Adrenal gland (tissue), 12 donors: ENCODE data around the gene FOXQ1. TPM values are rescaled to one million over a fixed set of nuclear protein-coding genes. Genes with fewer than 3 reads are reported as not detected.

ENCODE experiments used
- DNase-seq, 7 donors: peaks; one replicate each; pipeline ENCODE4 v3.0.0-alpha.2; 2019 to 2020
- H3K27ac ChIP-seq, 5 donors: fragments of 200-600 bp; sonication (generic) in 4 of 5; 1 replicate in 3 of 5; 2 replicates in 2 of 5; pipeline versions ENCODE4 v1.5.1 to v1.8.0; 2016 to 2020; ENCODE audit warnings: mild to moderate bottlenecking in 1 of 5
- H3K27me3 ChIP-seq: fragments of 200-600 bp; 2 replicates; pipeline ENCODE4 v1.8.0; 2021
- H3K36me3 ChIP-seq, 2 donors: fragments of 200-600 bp; replicated peaks in 1 of 2; 1 replicate in 1 of 2; 2 replicates in 1 of 2; pipeline versions ENCODE4 v1.5.1 to v1.8.0; 2018 to 2022
- H3K4me1 ChIP-seq, 2 donors: fragments of 200-600 bp; replicated peaks in 1 of 2; 1 replicate in 1 of 2; 2 replicates in 1 of 2; pipeline versions ENCODE4 v1.5.1 to v1.8.0; 2018 to 2021
- H3K4me3 ChIP-seq, 4 donors: fragments of 200-600 bp; sonication (generic) in 3 of 4; one replicate each; pipeline ENCODE4 v1.5.1; 2016 to 2018
- H3K9me3 ChIP-seq, 3 donors: fragments of 200-600 bp; sonication (generic) in 1 of 3; replicated peaks in 1 of 3; 1 replicate in 2 of 3; 2 replicates in 1 of 3; pipeline versions ENCODE4 v1.5.1 to v1.8.0; 2016 to 2021
- CTCF ChIP-seq, 6 experiments: fragments of 450-650 bp in 4 of 6; fragments of 200-600 bp in 2 of 6; sonication (generic) in 1 of 6; IDR thresholded peaks; 1 replicate in 5 of 6; 2 replicates in 1 of 6; pipeline versions ENCODE4 v1.5.1 to v1.8.0; 2016 to 2021; ENCODE audit warnings: antibody characterized with exemption in 6 of 6, mild to moderate bottlenecking in 2 of 6, moderate library complexity in 1 of 6
- POLR2A ChIP-seq, 2 donors: fragments of 450-650 bp; IDR thresholded peaks; one replicate each; pipeline ENCODE4 v1.6.1; 2017; ENCODE audit warnings: antibody characterized with exemption in 2 of 2, mild to moderate bottlenecking in 2 of 2, moderate library complexity in 1 of 2
- WGBS, 4 donors: extraction: QIAGEN DNeasy Blood & Tissue Kit in 2 of 4; methylation state at CpG; one replicate each; pipeline versions ENCODE4 v1.1.5 to v1.1.7; 2013 to 2017; 5-methylcytosine and 5-hydroxymethylcytosine counted together
- intact Hi-C, 2 donors: fragments of 100-400 bp; cut with DNase I; formaldehyde crosslinking; loops; one replicate each; pipeline versions ENCODE4 v1.14.1 to v1.15.0; 2022 to 2023
- polyA plus RNA-seq, 3 donors: library from polyadenylated mRNA; stranded (reverse); fragments of 200-250 nt in 2 of 3; fragments of 350-450 nt in 1 of 3; fragmentation: Illumina TruSeq in 1 of 3; extraction: RNeasy Lipid Tissue Mini Kit (QIAGEN cat#74804) in 1 of 3; gene quantifications; one replicate each; pipeline ENCODE4 v1.2.3, GENCODE V29; 2013 to 2014
- total RNA-seq, 9 donors: library from RNA; depleted of rRNA in 4 of 9; stranded (reverse); fragments of >200 nt in 4 of 9; fragments of 120-200 nt in 1 of 9; fragmentation: NEBNext Ultra II Directional in 1 of 9; extraction: Animal tissue kit (Norgen Biotek cat#: 25700) in 1 of 9; gene quantifications; one replicate each; pipeline versions ENCODE4 v1.1.0 to v1.2.4, GENCODE V29; 2013 to 2023
- donor health status: healthy with polysubstance abuse.
- donor health status: Bipolar disorder and iron deficiency.
- donor health status: DM: yes; HTN: yes; CAD: no.
- donor health status: DM: no; HTN: no; CAD: no.
- donor health status: DM: no; HTN: no; CAD: no.
- donor health status: DM: yes; HTN: yes; CAD: no.

The FOXQ1 gene
- total and polyA plus RNA-seq, 12 donors, result 0.05 to 0.24 (median 0.11) TPM; not detected in 9

- H3K9me3 ChIP-seq, result no peaks in the 10 kb centered on the region
- intact Hi-C loops, result no loop called here
- no peak for DNase-seq
- 27 to 46% (median 32%) methylated on average over 2 of the region's 2 CpGs for WGBS, 4 donors
- no peak overlapping the region for H3K4me3 ChIP-seq
- TF ChIP-seq POLR2A (IDR thresholded peaks at IDR 0.05) (no peak), CTCF (IDR thresholded peaks at IDR 0.05) (no peak)
- H3K4me1 ChIP-seq, result peaks cover 5 to 8% of the 10 kb centered on the region in 2 donors
- no peak overlapping the region for H3K27ac ChIP-seq
- H3K36me3 ChIP-seq, result no peaks in the 10 kb centered on the region
- peaks cover 64% of the 10 kb centered on the region for H3K27me3 ChIP-seq
Observed at GRCh38 chr6:1314617-1315016, 2.7 kb downstream of the FOXQ1 start.

- Histone ChIP-seq H3K27ac (no peak overlapping the region), H3K4me1 (peaks cover 5 to 8% of the 10 kb centered on the region in 2 donors), H3K9me3 (no peaks in the 10 kb centered on the region), H3K36me3 (no peaks in the 10 kb centered on the region), H3K27me3 (peaks cover 58% of the 10 kb centered on the region), H3K4me3 (no peak overlapping the region)
- TF ChIP-seq CTCF (IDR thresholded peaks at IDR 0.05) (no peak), POLR2A (IDR thresholded peaks at IDR 0.05) (no peak)
- DNase-seq, result no peak
- WGBS, 4 donors, result 60 to 67% (median 62%) methylated on average over 1 of the region's 1 CpG
- intact Hi-C loops, result no loop called here
Observed at GRCh38 chr6:1315201-1315559, 3.3 kb downstream of the FOXQ1 start.

- H3K27ac ChIP-seq, result no peak overlapping the region
Observed at GRCh38 chr6:1315560-1316386, 3.9 kb downstream of the FOXQ1 start.

More at GRCh38 chr6:1315560-1316386, 3.9 kb downstream of the FOXQ1 start:
- H3K4me1 ChIP-seq, result peaks cover 5 to 8% of the 10 kb centered on the region in 2 donors
- intact Hi-C loops, result no loop called here
- DNase-seq, result no peak
- WGBS, 4 donors, result 26 to 33% (median 29%) methylated on average over 11 of the region's 11 CpGs
- peak overlapping the region in 2 of 4 donors; percentile 13 to 64 for H3K4me3 ChIP-seq
- no peaks in the 10 kb centered on the region for H3K36me3 ChIP-seq
- TF ChIP-seq POLR2A (IDR thresholded peaks at IDR 0.05) (no peak), CTCF (IDR thresholded peaks at IDR 0.05) (no peak)
- H3K9me3 ChIP-seq, result no peaks in the 10 kb centered on the region
- peaks cover 53% of the 10 kb centered on the region for H3K27me3 ChIP-seq
